Measurements from ENCODE around the gene ZNF207.

Gene ZNF207

DNA sequence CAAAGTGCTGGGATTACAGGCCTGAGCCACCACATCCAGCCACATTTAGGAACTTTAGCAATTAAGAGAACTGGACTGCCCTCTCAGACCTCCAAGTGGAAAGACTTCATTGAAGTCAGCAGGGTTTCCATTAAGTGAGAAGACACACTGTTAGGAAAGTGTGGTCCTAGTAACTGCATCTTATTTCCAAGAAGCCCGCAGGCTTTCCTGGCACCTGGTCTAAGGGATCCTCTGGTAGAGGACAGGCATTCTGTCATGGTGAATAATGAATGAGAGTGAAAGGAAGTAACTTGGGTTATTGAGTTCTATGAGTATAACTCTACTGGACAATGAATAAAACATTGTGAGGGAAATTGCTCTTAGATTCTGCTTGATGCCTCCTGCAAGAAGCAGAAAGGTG is 22.0 kb upstream of the ZNF207 start:
- TF ChIP-seq, protein P1, sequence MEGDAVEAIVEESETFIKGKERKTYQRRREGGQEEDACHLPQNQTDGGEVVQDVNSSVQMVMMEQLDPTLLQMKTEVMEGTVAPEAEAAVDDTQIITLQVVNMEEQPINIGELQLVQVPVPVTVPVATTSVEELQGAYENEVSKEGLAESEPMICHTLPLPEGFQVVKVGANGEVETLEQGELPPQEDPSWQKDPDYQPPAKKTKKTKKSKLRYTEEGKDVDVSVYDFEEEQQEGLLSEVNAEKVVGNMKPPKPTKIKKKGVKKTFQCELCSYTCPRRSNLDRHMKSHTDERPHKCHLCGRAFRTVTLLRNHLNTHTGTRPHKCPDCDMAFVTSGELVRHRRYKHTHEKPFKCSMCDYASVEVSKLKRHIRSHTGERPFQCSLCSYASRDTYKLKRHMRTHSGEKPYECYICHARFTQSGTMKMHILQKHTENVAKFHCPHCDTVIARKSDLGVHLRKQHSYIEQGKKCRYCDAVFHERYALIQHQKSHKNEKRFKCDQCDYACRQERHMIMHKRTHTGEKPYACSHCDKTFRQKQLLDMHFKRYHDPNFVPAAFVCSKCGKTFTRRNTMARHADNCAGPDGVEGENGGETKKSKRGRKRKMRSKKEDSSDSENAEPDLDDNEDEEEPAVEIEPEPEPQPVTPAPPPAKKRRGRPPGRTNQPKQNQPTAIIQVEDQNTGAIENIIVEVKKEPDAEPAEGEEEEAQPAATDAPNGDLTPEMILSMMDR (IDR thresholded peaks at IDR 0.05) = no peak

DNA sequence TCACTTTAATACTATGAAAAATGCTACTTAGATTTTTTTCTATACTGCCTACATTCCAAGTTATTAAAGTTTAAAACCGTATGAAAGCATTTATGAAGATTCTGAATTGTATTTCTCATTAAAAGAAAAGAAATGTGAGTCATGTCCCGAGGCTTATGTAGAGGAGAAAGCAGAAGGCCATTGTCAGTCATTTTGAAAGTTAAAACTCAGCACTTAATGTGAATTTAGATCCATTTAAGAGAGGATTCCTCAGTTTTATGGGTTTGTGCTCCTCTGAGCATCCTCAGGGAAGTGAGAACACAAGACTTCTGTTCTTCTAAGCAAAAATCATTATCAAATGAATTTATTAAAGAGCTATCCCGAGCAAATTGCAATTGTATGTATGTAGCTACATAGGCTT is 19.8 kb upstream of the ZNF207 start:
- no peak overlapping the region for H3K4me3 Mint-ChIP-seq
- no peaks in the 10 kb centered on the region for H3K4me1 Mint-ChIP-seq
- no peaks in the 10 kb centered on the region for H3K27me3 Mint-ChIP-seq (ENCODE audit: low read depth, poor library complexity)
- TF ChIP-seq, protein P1 (IDR thresholded peaks at IDR 0.05) = no peak
- no peaks in the 10 kb centered on the region for H3K9me3 Mint-ChIP-seq
- no peak for DNase-seq
- H3K27ac Mint-ChIP-seq = no peak overlapping the region
- peaks cover 40% of the 10 kb centered on the region for H3K36me3 Mint-ChIP-seq (ENCODE audit: low read depth)

More for the DNA sequence above, 22.0 kb upstream of the ZNF207 start:
- Mint-ChIP-seq H3K27me3 (ENCODE audit: low read depth, poor library complexity) (peaks cover 5% of the 10 kb centered on the region), H3K4me1 (peaks cover 17% of the 10 kb centered on the region), H3K9me3 (no peaks in the 10 kb centered on the region), H3K36me3 (ENCODE audit: low read depth) (peaks cover 18% of the 10 kb centered on the region), H3K27ac (no peak overlapping the region), H3K4me3 (no peak overlapping the region)
- no peak for DNase-seq

DNA sequence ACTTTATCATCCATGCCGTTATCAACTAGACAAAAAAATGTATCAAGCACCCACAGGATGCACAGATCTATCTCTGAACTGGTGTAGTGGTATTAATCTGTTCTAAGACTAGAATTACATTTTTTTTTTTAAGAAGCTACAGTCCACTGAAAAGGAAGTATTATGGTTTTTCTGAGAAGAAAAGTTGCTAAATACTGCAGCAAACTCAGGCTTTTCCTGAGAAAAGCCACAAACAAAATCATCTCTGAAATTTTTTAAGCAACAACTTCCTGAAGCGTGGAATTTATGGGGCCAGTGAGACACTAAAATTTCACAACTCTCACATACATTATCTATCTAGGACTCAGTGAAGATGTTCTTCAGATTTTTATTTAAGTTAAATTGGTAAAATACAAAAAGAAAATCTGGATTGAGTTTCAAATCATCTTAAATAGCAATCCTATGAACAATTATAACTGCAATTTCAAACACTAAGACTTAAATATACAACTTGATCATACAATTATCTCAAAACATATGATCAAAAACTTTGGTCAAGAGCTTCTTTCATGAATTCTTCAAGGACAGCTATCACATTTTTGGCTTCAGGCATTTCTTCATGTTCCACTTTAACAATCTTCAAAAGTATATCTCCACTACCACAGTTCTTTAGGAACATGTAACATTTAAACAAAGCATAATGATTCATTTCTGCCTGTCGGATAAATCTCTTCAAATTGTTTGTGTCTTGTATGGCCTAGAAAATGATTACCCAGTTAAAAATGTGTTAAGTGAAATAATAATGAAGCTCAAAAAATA is 18.5 kb upstream of the ZNF207 start:
- Mint-ChIP-seq H3K4me1 (no peaks in the 10 kb centered on the region), H3K27ac (no peak overlapping the region), H3K9me3 (no peaks in the 10 kb centered on the region), H3K36me3 (ENCODE audit: low read depth) (peaks cover 51% of the 10 kb centered on the region), H3K27me3 (ENCODE audit: low read depth, poor library complexity) (no peaks in the 10 kb centered on the region), H3K4me3 (no peak overlapping the region)
- TF ChIP-seq, protein P1 (IDR thresholded peaks at IDR 0.05) = no peak
- DNase-seq = no peak

DNA sequence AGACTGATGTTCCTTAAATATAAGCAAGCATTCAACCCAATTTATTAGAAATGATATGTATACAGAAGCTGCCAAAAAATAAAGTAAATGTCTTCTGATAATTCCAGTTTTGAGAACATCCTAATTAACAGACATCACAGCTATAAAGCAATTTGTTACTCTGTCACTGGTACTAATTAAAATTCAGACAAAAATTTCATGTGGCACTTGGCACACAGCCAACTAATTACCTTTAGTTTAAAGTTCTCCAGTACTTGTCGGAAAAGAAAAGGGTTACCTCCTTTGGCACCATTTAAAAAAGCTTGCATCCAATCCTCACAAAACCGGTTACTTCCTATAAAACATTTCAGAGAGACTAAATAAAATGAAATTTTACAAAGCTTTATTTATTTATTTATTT is 16.8 kb upstream of the ZNF207 start:
- Mint-ChIP-seq H3K27ac (no peak overlapping the region), H3K36me3 (ENCODE audit: low read depth) (peaks cover 59% of the 10 kb centered on the region), H3K4me1 (no peaks in the 10 kb centered on the region), H3K27me3 (ENCODE audit: low read depth, poor library complexity) (no peaks in the 10 kb centered on the region), H3K9me3 (no peaks in the 10 kb centered on the region), H3K4me3 (no peak overlapping the region)
- TF ChIP-seq, protein P1 (IDR thresholded peaks at IDR 0.05) = no peak
- no peak for DNase-seq

DNA sequence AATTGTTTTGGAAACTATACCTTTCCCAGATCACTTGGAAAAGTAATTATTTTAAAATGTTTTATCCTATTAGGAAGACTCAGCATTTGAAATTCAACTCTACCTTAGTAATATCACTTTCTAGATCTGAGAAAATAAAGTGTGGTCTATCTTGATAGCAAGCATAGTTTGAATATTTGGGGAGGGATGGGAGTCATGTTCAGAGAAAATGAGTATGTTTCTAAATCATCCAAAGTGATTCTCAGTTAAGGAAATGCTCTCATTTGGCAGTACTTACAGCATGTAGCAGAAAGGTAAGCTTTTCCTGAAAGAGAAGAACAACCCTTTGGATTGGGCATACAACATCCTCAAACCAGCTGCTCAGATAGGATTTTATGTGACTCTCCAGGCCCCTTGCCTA is 14.9 kb upstream of the ZNF207 start:
- H3K9me3 Mint-ChIP-seq = no peaks in the 10 kb centered on the region
- no peak for DNase-seq
- no peak overlapping the region for H3K27ac Mint-ChIP-seq
- H3K4me3 Mint-ChIP-seq = no peak overlapping the region
- TF ChIP-seq, protein P1 (IDR thresholded peaks at IDR 0.05) = no peak
- H3K4me1 Mint-ChIP-seq = no peaks in the 10 kb centered on the region
- H3K27me3 Mint-ChIP-seq (ENCODE audit: low read depth, poor library complexity) = no peaks in the 10 kb centered on the region
- peaks cover 71% of the 10 kb centered on the region for H3K36me3 Mint-ChIP-seq (ENCODE audit: low read depth)

DNA sequence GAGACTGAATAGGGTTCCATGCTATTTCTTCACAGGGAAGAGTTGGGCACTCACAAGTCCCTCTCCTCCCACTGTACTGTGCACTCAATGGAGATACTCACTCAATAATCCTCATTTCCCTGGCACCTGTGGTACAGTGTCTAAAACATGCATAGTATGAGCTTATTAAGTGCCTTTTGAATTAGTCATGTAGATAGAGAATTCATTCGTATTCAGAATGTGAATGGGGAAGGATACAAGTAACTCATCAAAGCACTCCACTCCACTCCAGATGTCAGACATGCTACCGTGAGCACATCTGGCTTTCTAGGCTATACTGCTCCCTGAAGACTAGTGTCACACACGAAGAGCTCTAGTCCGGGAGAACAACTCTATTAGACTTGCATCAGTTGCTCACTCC is 14.3 kb upstream of the ZNF207 start:
- no peak overlapping the region for H3K4me3 Mint-ChIP-seq
- H3K9me3 Mint-ChIP-seq = no peaks in the 10 kb centered on the region
- H3K27me3 Mint-ChIP-seq (ENCODE audit: low read depth, poor library complexity) = no peaks in the 10 kb centered on the region
- TF ChIP-seq, protein P1 (IDR thresholded peaks at IDR 0.05) = no peak
- peaks cover under 1% of the 10 kb centered on the region for H3K4me1 Mint-ChIP-seq
- peaks cover 69% of the 10 kb centered on the region for H3K36me3 Mint-ChIP-seq (ENCODE audit: low read depth)
- no peak for DNase-seq
- H3K27ac Mint-ChIP-seq = no peak overlapping the region

Measured in nephron progenitor cell (in vitro differentiated cells).